K562 (cell line): ENCODE results near the gene TGDS.

ENCODE experiments used
- SIX5 ChIP-seq, 2 experiments: IDR thresholded peaks; 2 replicates each; pipeline ENCODE4 v1.6.1; 2011; ENCODE audit warnings: low read length in 2 of 2, borderline replicate concordance in 1 of 2, low read depth in 1 of 2, mild to moderate bottlenecking in 1 of 2, moderate library complexity in 1 of 2; ENCODE audit not compliant: insufficient read depth in 1 of 2
- TF ChIP-seq, protein P1 (sequence below), 2 experiments: fragments of 450-650 bp in 1 of 2; sonication (generic) in 1 of 2; formaldehyde crosslinking in 1 of 2; IDR thresholded peaks in 1 of 2; conservative IDR thresholded peaks in 1 of 2; 2 replicates each; pipeline versions ENCODE4 v1.6.1 to v1.8.1; 2016 to 2023; ENCODE audit warnings: mild to moderate bottlenecking in 2 of 2, moderate library complexity in 2 of 2, inconsistent platforms in 1 of 2, missing genetic modification reagents in 1 of 2
- TF ChIP-seq, protein P2 (sequence below), 3 experiments: IDR thresholded peaks in 2 of 3; conservative IDR thresholded peaks in 1 of 3; 2 replicates each; pipeline ENCODE4 v1.5.1; 2011 to 2012; ENCODE audit warnings: low read length in 3 of 3, mild to moderate bottlenecking in 3 of 3, control low read depth in 2 of 3, improper control_type of control experiment in 1 of 3, inconsistent platforms in 1 of 3, low read depth in 1 of 3, mixed read lengths in 1 of 3, moderate library complexity in 1 of 3; ENCODE audit not compliant: insufficient read depth in 2 of 3

DNA sequence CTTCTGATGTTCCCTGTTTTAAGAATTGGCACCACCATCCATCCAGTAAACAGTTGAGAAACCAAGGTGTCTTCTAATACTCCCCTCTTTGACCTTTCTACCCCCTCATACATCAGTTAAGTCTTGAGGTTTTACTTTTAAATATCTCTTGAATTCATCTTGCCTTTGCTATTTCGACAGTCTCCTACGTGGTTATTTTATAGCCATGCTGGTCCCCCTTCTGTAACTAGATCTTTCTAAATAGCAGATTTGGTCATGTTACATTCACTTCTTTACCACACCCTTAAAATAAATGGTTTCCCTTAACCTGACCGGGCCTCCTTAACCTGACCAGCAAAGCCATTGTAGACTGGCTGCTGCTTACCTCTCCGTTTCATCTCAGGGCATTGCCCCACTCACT, 11.1 kb upstream of the TGDS start:
- TF ChIP-seq, protein P1, sequence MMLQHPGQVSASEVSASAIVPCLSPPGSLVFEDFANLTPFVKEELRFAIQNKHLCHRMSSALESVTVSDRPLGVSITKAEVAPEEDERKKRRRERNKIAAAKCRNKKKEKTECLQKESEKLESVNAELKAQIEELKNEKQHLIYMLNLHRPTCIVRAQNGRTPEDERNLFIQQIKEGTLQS (IDR thresholded peaks at IDR 0.05): no peak
- TF ChIP-seq, protein P1 (CRISPR knock-in tag; conservative IDR thresholded peaks at IDR 0.05): no peak
- TF ChIP-seq SIX5 (IDR thresholded peaks at IDR 0.05; ENCODE audit: borderline replicate concordance in 1 of 2, insufficient read depth in 1 of 2, low read depth in 1 of 2, low read length in 2 of 2): no peak
- TF ChIP-seq, protein P2, sequence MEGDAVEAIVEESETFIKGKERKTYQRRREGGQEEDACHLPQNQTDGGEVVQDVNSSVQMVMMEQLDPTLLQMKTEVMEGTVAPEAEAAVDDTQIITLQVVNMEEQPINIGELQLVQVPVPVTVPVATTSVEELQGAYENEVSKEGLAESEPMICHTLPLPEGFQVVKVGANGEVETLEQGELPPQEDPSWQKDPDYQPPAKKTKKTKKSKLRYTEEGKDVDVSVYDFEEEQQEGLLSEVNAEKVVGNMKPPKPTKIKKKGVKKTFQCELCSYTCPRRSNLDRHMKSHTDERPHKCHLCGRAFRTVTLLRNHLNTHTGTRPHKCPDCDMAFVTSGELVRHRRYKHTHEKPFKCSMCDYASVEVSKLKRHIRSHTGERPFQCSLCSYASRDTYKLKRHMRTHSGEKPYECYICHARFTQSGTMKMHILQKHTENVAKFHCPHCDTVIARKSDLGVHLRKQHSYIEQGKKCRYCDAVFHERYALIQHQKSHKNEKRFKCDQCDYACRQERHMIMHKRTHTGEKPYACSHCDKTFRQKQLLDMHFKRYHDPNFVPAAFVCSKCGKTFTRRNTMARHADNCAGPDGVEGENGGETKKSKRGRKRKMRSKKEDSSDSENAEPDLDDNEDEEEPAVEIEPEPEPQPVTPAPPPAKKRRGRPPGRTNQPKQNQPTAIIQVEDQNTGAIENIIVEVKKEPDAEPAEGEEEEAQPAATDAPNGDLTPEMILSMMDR (IDR thresholded peaks at IDR 0.05 in 2 of 3, conservative IDR thresholded peaks at IDR 0.05 in 1 of 3; ENCODE audit: insufficient read depth in 2 of 3, low read depth in 1 of 3, low read length in 3 of 3): no peak
